CD4-positive, alpha-beta memory T cell (primary cell): ENCODE data around the gene NRXN3. TPM values are rescaled to one million over a fixed set of nuclear protein-coding genes. Genes with fewer than 3 reads are reported as not detected.

Source experiments
- CTCF ChIA-PET: fragments of 350-600 bp; sonication (Branson Sonifier 250); formaldehyde crosslinking; loops from one replicate; lab custom pipeline; 2021; ENCODE audit warnings: inconsistent platforms; ENCODE audit not compliant: partially characterized antibody; lab: Charles Lee
- POLR2A ChIA-PET: fragments of 350-600 bp; sonication (Branson Sonifier 250); formaldehyde crosslinking; loops from one replicate; lab custom pipeline; 2021; ENCODE audit not compliant: partially characterized antibody; lab: Charles Lee
- DNase-seq, 5 donors: peaks; one replicate each; pipeline versions ENCODE4 v3.0.0 to v3.0.0-alpha.2; 2020 to 2022; ENCODE audit warnings: mixed read lengths in 1 of 5
- H3K27ac ChIP-seq: one replicate; pipeline ENCODE4 v1.7.0; 2013; ENCODE audit warnings: low read depth, low read length
- H3K27me3 ChIP-seq: 2 replicates; pipeline ENCODE4 v1.7.0; 2013; ENCODE audit warnings: mild to moderate bottlenecking, low read length, moderate library complexity; ENCODE audit not compliant: insufficient read depth
- H3K36me3 ChIP-seq: 2 replicates; pipeline ENCODE4 v1.7.0; 2013; ENCODE audit warnings: mild to moderate bottlenecking, low read length, moderate library complexity; ENCODE audit not compliant: insufficient read depth
- H3K4me1 ChIP-seq: 2 replicates; pipeline ENCODE4 v1.7.0; 2013; ENCODE audit warnings: mild to moderate bottlenecking, low read length, moderate library complexity; ENCODE audit not compliant: insufficient read depth
- H3K4me3 ChIP-seq, 2 donors: one replicate each; pipeline ENCODE4 v1.7.0; 2013; ENCODE audit warnings: low read length in 2 of 2, mild to moderate bottlenecking in 1 of 2
- H3K9me3 ChIP-seq, 2 donors: one replicate each; pipeline ENCODE4 v1.7.0; 2013; ENCODE audit warnings: low read length in 2 of 2, control low read depth in 1 of 2; ENCODE audit not compliant: control insufficient read depth in 1 of 2
- H3K27ac Mint-ChIP-seq, 7 donors: one replicate each; pipeline ENCODE4 v1.8.0; 2020 to 2021; ENCODE audit warnings: mixed read lengths in 7 of 7, mild to moderate bottlenecking in 6 of 7, inconsistent platforms in 3 of 7, moderate library complexity in 3 of 7
- H3K27me3 Mint-ChIP-seq, 2 donors: one replicate each; pipeline ENCODE4 v1.8.0; 2020 to 2021; ENCODE audit warnings: mixed read lengths in 2 of 2
- H3K36me3 Mint-ChIP-seq, 2 donors: one replicate each; pipeline ENCODE4 v1.8.0; 2020 to 2021; ENCODE audit warnings: mixed read lengths in 2 of 2, inconsistent platforms in 1 of 2, mild to moderate bottlenecking in 1 of 2
- H3K4me1 Mint-ChIP-seq, 4 donors: one replicate each; pipeline ENCODE4 v1.8.0; 2020 to 2021; ENCODE audit warnings: mixed read lengths in 4 of 4, mild to moderate bottlenecking in 1 of 4
- H3K4me3 Mint-ChIP-seq, 8 donors: one replicate each; pipeline ENCODE4 v1.8.0; 2020 to 2021; ENCODE audit warnings: mixed read lengths in 8 of 8, mild to moderate bottlenecking in 7 of 8, moderate library complexity in 6 of 8, inconsistent platforms in 3 of 8
- H3K9me3 Mint-ChIP-seq, 8 donors: one replicate each; pipeline ENCODE4 v1.8.0; 2020 to 2021; ENCODE audit warnings: mixed read lengths in 8 of 8, mild to moderate bottlenecking in 5 of 8, inconsistent platforms in 3 of 8, moderate library complexity in 1 of 8
- intact Hi-C: fragments of 100-400 bp; cut with micrococcal nuclease; formaldehyde crosslinking; loops from one replicate; pipeline ENCODE4 v1.15.1; 2023
- polyA plus RNA-seq, 2 donors: library from polyadenylated mRNA; unstranded; fragments of 300-500 nt; fragmentation: Illumina TruSeq; gene quantifications; one replicate each; pipeline ENCODE4 v1.2.3, GENCODE V29; 2021
- total RNA-seq, 2 experiments: library from RNA; stranded (reverse); gene quantifications; one replicate each; pipeline ENCODE4 v1.2.3, GENCODE V29; 2021

Gene NRXN3
- total and polyA plus RNA-seq, 4 experiments from 2014 or later: not detected

DNA sequence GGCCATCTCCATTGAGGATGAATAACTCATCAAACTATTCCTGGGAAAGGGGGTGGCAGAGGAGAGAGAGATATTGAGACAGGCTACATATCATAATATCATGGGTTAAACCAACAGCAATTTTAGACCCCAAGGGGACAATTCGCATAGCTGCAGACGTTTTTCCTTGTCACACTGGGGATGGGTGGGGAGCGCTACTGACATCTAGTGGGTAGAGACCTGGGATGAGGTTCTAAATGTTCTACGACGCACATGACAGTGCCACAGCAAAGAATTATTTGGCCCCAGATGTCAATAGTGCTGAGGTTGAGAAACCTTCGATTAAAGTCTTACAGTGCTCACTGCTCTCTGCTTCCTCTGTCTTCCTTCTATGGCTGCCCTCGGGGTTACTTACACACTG is 425.6 kb downstream of the NRXN3 start:
- DNase-seq: no peak
- ChIA-PET POLR2A (no interaction called here), CTCF (no interaction called here)
- Mint-ChIP-seq H3K4me3 (no peak overlapping the region), H3K36me3 (no peaks in the 10 kb centered on the region), H3K27ac (no peak overlapping the region), H3K4me1 (peaks cover 0 to 1% (median 0%) of the 10 kb centered on the region in 4 donors), H3K9me3 (no peaks in the 10 kb centered on the region), H3K27me3 (no peaks in the 10 kb centered on the region)
- Histone ChIP-seq H3K36me3 (no peaks in the 10 kb centered on the region), H3K4me1 (no peaks in the 10 kb centered on the region), H3K27me3 (no peaks in the 10 kb centered on the region), H3K9me3 (no peaks in the 10 kb centered on the region), H3K4me3 (no peak overlapping the region), H3K27ac (no peak overlapping the region)
- intact Hi-C loops: no loop called here

DNA sequence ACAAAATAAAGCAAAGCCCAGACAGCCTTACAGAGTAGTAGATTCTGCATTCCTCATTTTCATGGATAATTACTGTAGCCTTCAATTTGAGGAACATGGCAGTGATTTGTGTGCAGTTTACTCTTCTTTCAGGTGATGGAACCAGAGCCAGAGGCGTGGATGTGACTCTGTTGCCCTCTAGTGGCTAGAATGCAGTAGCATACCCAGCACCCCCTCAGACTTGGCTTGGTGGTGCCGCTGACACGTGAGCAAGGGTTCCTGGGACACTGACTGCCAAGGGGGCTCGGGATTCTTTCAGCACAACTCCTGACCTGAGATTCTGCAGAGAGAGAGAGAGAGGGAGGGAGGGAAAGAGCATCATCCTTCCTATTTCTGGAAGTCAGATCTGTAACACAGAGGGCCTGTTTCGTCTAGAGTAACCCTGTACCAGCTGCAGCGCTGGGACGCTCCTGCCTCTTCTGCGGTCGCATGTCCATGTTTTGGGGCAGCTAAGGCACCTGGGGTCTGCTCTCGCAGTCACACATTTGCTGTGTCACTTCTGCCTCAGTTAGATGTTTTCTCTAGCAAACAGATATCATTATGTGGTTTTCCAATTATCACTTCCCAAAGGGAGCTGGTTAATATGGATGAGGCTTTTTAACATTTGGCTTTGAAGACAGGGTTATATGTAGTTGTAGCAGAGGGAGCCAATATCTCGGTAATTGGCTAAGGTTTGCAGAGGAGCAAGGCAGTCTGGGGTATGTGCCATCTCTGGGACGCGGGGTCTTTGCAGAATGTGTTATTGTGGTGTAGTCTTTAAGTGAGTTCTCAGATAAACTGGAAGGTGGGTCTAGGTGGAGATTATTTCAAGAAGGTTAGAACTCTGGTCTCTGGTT is 428.1 kb downstream of the NRXN3 start:
- H3K4me3 Mint-ChIP-seq: no peak overlapping the region
- Histone ChIP-seq H3K9me3 (no peaks in the 10 kb centered on the region), H3K36me3 (no peaks in the 10 kb centered on the region), H3K27me3 (no peaks in the 10 kb centered on the region), H3K4me1 (no peaks in the 10 kb centered on the region), H3K27ac (no peak overlapping the region), H3K4me3 (no peak overlapping the region)
- intact Hi-C loops: no loop called here
- no peaks in the 10 kb centered on the region for H3K9me3 Mint-ChIP-seq
- H3K27ac Mint-ChIP-seq: no peak overlapping the region
- no peaks in the 10 kb centered on the region for H3K36me3 Mint-ChIP-seq
- ChIA-PET POLR2A (no interaction called here), CTCF (interaction anchor here (1.0 to 3.8 kb wide), 7 partner anchors 12 to 736 kb away, joined by 3 to 22 read pairs (median 6); no protein-coding TSS in a partner anchor)
- H3K4me1 Mint-ChIP-seq: peaks cover 0 to 1% (median 0%) of the 10 kb centered on the region in 4 donors
- DNase-seq: peak in 4 of 5 donors; percentile 12 to 20 (median 14)
- no peaks in the 10 kb centered on the region for H3K27me3 Mint-ChIP-seq

DNA sequence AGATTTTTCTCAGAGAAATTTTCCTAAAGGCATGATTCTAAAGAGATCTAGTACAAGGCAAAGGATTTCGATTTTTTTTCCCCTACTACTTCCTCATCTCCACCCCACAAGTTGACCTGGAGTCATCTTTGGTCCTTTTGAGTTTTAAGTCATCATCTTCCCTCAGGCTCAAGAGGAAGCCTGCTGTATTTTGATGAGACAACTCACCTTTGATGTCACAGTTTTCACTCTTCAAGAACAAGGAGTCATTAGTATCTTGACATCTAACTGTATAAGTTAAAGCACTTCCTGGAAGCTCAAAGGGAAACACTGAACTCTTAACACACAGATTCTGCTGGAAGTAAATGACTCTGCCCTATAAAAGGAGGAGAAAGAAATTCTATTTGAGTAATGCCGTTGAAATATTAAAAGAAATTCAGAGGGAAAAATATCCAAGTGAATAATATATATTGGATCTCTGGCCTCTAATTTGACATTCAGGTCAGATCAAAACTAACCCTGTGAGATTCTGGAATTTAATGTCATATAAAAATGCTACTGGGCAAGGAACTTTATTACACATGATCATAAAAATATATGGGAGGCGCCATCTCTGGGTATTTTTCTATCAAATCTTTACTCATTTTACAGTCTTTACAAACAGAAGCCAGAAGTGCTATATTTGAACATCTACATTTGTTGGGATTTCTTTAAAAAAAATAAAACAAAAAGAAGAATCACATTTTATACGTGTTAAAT is 435.0 kb downstream of the NRXN3 start:
- no peaks in the 10 kb centered on the region for H3K27me3 ChIP-seq
- H3K4me3 ChIP-seq: no peak overlapping the region
- H3K4me3 Mint-ChIP-seq: no peak overlapping the region
- no peaks in the 10 kb centered on the region for H3K9me3 ChIP-seq
- CTCF ChIA-PET: interaction anchor here (2.1 kb wide), 1 partner anchor 8 kb away, joined by 8 read pairs; no protein-coding TSS in a partner anchor
- H3K4me1 Mint-ChIP-seq: no peaks in the 10 kb centered on the region
- peaks cover 1 to 7% of the 10 kb centered on the region in 2 donors for H3K27me3 Mint-ChIP-seq
- no peaks in the 10 kb centered on the region for H3K4me1 ChIP-seq
- H3K36me3 ChIP-seq: no peaks in the 10 kb centered on the region
- H3K27ac ChIP-seq: no peak overlapping the region
- POLR2A ChIA-PET: no interaction called here
- intact Hi-C loops: no loop called here
- DNase-seq: no peak
- H3K36me3 Mint-ChIP-seq: no peaks in the 10 kb centered on the region
- H3K9me3 Mint-ChIP-seq: no peaks in the 10 kb centered on the region
- H3K27ac Mint-ChIP-seq: no peak overlapping the region

DNA sequence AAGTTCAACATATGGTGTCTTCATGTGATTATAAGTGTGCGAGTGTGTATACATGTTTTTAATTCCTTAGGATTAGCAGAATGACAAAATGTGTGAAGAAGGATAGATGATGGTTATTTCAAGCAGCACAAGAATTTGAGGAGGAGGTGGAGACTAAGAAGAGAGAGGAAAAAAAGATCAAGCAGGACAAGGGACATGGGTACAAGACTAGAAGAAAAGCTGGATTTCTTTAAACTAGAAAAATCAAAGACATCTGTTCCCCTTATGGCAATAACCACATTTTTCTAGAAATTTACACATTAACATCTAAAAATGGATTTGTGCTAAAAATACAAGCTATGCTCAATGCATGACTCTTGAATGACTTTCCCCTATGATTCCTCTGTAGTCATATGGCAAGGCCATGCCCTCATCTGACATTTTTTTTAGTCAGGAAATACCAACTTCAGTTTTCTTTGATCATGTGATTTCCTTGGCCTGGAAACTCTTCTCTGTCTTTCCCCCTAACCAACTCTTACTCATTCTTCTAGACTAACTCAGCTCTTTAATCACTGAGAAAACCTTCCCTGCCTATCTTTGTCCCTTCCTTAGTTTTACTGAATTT is 435.8 kb downstream of the NRXN3 start:
- no peaks in the 10 kb centered on the region for H3K4me1 ChIP-seq
- CTCF ChIA-PET: interaction anchor here (2.1 kb wide), 1 partner anchor 9 kb away, joined by 8 read pairs; no protein-coding TSS in a partner anchor
- H3K4me3 ChIP-seq: no peak overlapping the region
- POLR2A ChIA-PET: no interaction called here
- Mint-ChIP-seq H3K4me3 (no peak overlapping the region), H3K27ac (no peak overlapping the region), H3K9me3 (no peaks in the 10 kb centered on the region), H3K27me3 (peaks cover 3 to 7% of the 10 kb centered on the region in 2 donors), H3K36me3 (no peaks in the 10 kb centered on the region), H3K4me1 (no peaks in the 10 kb centered on the region)
- no peaks in the 10 kb centered on the region for H3K36me3 ChIP-seq
- no peak overlapping the region for H3K27ac ChIP-seq
- intact Hi-C loops: no loop called here
- no peak for DNase-seq
- no peaks in the 10 kb centered on the region for H3K9me3 ChIP-seq
- no peaks in the 10 kb centered on the region for H3K27me3 ChIP-seq

DNA sequence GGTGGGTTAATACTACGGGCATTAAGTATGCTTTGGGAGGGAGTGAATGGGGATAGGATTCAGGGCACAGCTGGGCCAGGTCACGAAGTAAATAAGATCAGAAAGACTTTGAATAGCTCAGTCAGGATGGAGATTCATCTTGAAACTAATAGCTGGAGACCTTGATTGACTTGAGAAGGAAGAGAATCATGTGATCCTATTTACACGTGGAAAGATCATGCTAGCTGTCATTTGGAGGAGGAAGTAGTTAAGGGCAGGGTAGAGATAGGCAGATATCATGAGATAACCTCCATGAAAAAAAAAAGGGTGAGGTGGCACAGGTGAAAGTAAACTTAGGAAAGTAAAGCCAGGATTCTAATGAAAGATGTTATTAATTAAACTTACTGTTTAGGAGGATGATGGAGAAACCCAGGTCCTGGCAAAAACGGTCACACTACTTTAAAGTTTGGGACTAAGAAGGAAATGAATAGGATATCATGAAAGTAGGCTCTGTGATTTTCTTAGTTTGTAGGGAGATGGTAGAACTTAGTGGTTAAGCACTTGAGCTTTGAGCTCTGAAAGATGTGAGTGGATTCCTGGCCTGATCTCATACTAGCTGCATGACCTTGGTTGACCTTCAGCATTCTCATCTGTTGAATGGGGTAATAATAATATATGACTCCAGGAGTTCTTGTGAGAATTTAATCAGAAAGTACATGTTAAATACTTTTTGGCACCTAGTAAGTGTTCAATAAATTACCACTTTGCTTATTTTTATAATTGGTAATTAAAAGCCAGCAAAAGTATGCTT is 439.0 kb downstream of the NRXN3 start:
- Histone ChIP-seq H3K36me3 (no peaks in the 10 kb centered on the region), H3K27ac (no peak overlapping the region), H3K4me3 (no peak overlapping the region), H3K4me1 (no peaks in the 10 kb centered on the region), H3K27me3 (no peaks in the 10 kb centered on the region), H3K9me3 (no peaks in the 10 kb centered on the region)
- no peaks in the 10 kb centered on the region for H3K36me3 Mint-ChIP-seq
- H3K4me1 Mint-ChIP-seq: no peaks in the 10 kb centered on the region
- CTCF ChIA-PET: interaction anchor here (1.1 kb wide), 1 partner anchor 12 kb away, joined by 4 read pairs; no protein-coding TSS in a partner anchor
- intact Hi-C loops: no loop called here
- DNase-seq: no peak
- H3K27ac Mint-ChIP-seq: no peak overlapping the region
- no peaks in the 10 kb centered on the region for H3K9me3 Mint-ChIP-seq
- POLR2A ChIA-PET: no interaction called here
- H3K4me3 Mint-ChIP-seq: no peak overlapping the region
- peaks cover 6 to 10% of the 10 kb centered on the region in 2 donors for H3K27me3 Mint-ChIP-seq

DNA sequence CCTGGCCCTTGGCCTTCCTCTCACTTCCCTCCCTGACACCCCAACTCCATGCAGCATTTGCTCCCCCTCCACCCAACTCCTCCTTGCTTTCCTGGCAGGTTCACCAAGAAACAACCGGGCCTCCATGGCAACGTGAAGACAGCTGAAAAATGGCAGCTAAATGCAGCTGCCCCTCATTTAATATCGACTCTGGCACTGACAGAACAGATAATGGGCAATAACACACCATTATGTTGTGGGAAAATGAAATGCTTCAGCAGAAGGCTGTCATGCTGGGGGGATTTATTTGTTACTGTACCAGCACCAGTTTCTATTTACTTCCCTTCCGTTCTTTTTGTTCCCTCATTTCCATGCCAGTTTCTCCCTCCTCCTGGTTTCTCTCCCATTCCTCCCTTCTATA is 440.8 kb downstream of the NRXN3 start:
- no peak for DNase-seq
- intact Hi-C loops: no loop called here
- Histone ChIP-seq H3K4me3 (no peak overlapping the region), H3K27me3 (no peaks in the 10 kb centered on the region), H3K27ac (no peak overlapping the region), H3K4me1 (no peaks in the 10 kb centered on the region), H3K9me3 (no peaks in the 10 kb centered on the region), H3K36me3 (no peaks in the 10 kb centered on the region)
- Mint-ChIP-seq H3K27me3 (peaks cover 6 to 10% of the 10 kb centered on the region in 2 donors), H3K36me3 (no peaks in the 10 kb centered on the region), H3K4me3 (no peak overlapping the region), H3K9me3 (peaks cover 0 to 2% (median 0%) of the 10 kb centered on the region in 8 donors), H3K4me1 (no peaks in the 10 kb centered on the region), H3K27ac (peak overlapping the region in 1 of 7 donors; percentile 0)
- CTCF ChIA-PET: no interaction called here
- POLR2A ChIA-PET: no interaction called here
